ENCODE measurements around the gene CACNA1E.

GRCh38 chr1:181440510-181440909 is 42.8 kb upstream of the CACNA1E start:
- no peak for TF ChIP-seq CTCF (IDR thresholded peaks at IDR 0.05)
- no peak for TF ChIP-seq POLR2A (IDR thresholded peaks at IDR 0.05)

Data from lower leg skin (tissue), 3 donors.